Kidney (tissue), 14 donors: Measurements from ENCODE around the gene USP14. TPM values are rescaled to one million over a fixed set of nuclear protein-coding genes. Genes with fewer than 3 reads are reported as not detected.

Experiments
- DNase-seq, 5 donors: peaks; one replicate each; pipeline ENCODE4 v3.0.0-alpha.2; 2013 to 2020
- FAIRE-seq: peaks from 2 replicates; lab custom pipeline; 2012; peaks lifted over from hg19 to GRCh38; lab: Jason Lieb, UNC
- H3K27ac ChIP-seq, 2 donors: one replicate each; pipeline ENCODE4 v1.7.0; 2013; ENCODE audit warnings: low read depth in 2 of 2, low read length in 2 of 2, inconsistent platforms in 1 of 2
- H3K27me3 ChIP-seq: one replicate; pipeline ENCODE4 v1.7.1; 2013; ENCODE audit warnings: low read length, inconsistent platforms; ENCODE audit not compliant: control insufficient read depth, insufficient read depth
- H3K36me3 ChIP-seq, 3 donors: one replicate each; pipeline versions ENCODE4 v1.7.0 to v1.7.1; 2013; ENCODE audit warnings: low read length in 3 of 3, control low read depth in 1 of 3, inconsistent platforms in 1 of 3; ENCODE audit not compliant: insufficient read depth in 3 of 3, control insufficient read depth in 2 of 3
- H3K4me1 ChIP-seq, 3 donors: one replicate each; pipeline versions ENCODE4 v1.7.0 to v1.7.1; 2013; ENCODE audit warnings: low read length in 3 of 3, inconsistent platforms in 1 of 3, low read depth in 1 of 3; ENCODE audit not compliant: control insufficient read depth in 2 of 3, insufficient read depth in 2 of 3
- H3K4me3 ChIP-seq, 3 donors: one replicate each; pipeline versions ENCODE4 v1.7.0 to v1.8.1; 2013; ENCODE audit warnings: low read length in 3 of 3, control low read depth in 1 of 3, inconsistent platforms in 1 of 3
- H3K9ac ChIP-seq, 3 donors: one replicate each; pipeline versions ENCODE4 v1.7.0 to v1.7.1; 2013; ENCODE audit warnings: low read length in 3 of 3, control low read depth in 1 of 3, inconsistent platforms in 1 of 3
- H3K9me3 ChIP-seq, 3 donors: one replicate each; pipeline versions ENCODE4 v1.7.0 to v1.7.1; 2013; ENCODE audit warnings: low read length in 3 of 3, control low read depth in 1 of 3, inconsistent platforms in 1 of 3; ENCODE audit not compliant: control insufficient read depth in 2 of 3, insufficient read depth in 1 of 3
- CTCF ChIP-seq: IDR thresholded peaks from 3 replicates; pipeline ENCODE4 v1.5.1; 2012; ENCODE audit warnings: mild to moderate bottlenecking, moderate library complexity, borderline replicate concordance; ENCODE audit not compliant: insufficient read depth; ENCODE audit errors: extremely low read depth
- intact Hi-C: fragments of 100-400 bp; cut with DNase I; formaldehyde crosslinking; loops from one replicate; pipeline ENCODE4 v1.11.1; 2022
- polyA plus RNA-seq: library from polyadenylated mRNA; stranded (reverse); fragments of 350-450 nt; fragmentation: Illumina TruSeq; extraction: RNeasy Lipid Tissue Mini Kit (QIAGEN cat#74804); gene quantifications from one replicate; pipeline ENCODE4 v1.2.3, GENCODE V29; 2014; ENCODE audit warnings: low read depth, low replicate concordance; ENCODE audit not compliant: insufficient read depth
- total RNA-seq: library from RNA; stranded (reverse); fragmentation: NEBNext Ultra II Directional; extraction: Animal tissue kit (Norgen Biotek cat#: 25700); gene quantifications from one replicate; pipeline ENCODE4 v1.2.1, GENCODE V29; 2021
- donor health status: control.
- donor health status: control.
- donor health status: control.
- donor health status: control.
- donor health status: control.
- donor health status: DM: yes; HTN: yes; CAD: no.
- donor health status: Normal renal cell carcinoma (clear cell type).

Gene USP14
- total and polyA plus RNA-seq, 2 donors from 2014 or later, result 27.1 to 41.9 TPM

DNA sequence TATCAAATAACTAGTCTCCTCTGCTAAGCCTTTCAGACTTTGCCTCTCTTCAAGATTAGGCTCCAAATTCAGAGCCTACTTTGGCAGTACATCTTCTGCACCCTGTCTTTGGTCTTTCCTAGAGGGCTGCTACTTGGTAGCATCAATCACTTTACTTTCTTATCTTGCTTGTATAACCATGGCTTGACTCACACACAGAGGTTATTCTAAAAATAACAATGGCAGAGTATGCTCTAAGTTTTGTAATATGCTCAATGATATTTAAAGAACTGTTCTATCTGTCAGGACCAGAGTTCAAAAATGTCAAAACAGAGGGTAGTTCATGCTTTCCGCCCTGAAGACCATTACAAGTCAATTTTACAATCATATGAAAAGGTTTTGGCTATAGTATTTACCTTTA lies 81.8 kb downstream of the USP14 start:
- Histone ChIP-seq H3K4me1 (no peaks in the 10 kb centered on the region), H3K27me3 (no peaks in the 10 kb centered on the region), H3K27ac (no peak overlapping the region), H3K36me3 (peaks cover 0 to 7% (median 7%) of the 10 kb centered on the region in 3 donors), H3K9ac (no peak overlapping the region), H3K4me3 (no peak overlapping the region), H3K9me3 (no peaks in the 10 kb centered on the region)
- DNase-seq (no peak), FAIRE-seq (no peak)
- TF ChIP-seq CTCF, result no peak
- intact Hi-C loops, result no loop called here

DNA sequence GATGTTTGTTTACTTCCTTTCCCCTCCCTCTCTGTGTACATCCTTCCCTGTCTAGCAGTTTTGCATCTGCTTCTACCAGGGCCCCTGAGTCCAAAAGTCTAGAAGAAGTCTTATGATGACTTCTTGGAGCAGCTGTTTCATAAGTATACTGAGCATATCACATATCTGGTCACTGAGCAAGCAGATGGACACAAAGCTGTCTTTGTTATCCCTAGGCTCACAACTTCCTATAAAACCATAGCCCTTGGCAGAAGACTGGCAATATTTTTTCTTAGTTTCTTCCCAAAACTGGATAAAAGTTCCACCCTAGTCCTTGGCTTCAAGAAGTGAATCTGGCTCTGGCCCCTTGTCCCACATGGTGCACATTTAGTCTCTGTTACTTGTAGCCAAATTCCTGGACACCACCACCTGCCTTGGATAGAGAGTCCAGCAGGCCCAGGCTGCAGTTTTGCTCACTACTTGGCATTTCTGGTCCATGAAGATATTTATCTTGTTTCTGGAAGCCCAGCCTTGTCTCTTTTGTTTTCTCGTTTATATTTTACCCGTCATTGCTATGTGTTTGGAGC lies 87.0 kb downstream of the USP14 start:
- H3K9ac ChIP-seq, result no peak overlapping the region
- no peak for TF ChIP-seq CTCF
- H3K9me3 ChIP-seq, result no peaks in the 10 kb centered on the region
- no peaks in the 10 kb centered on the region for H3K27me3 ChIP-seq
- DNase-seq (no peak), FAIRE-seq (no peak)
- intact Hi-C loops, result no loop called here
- no peak overlapping the region for H3K4me3 ChIP-seq
- H3K36me3 ChIP-seq, result peaks cover 4 to 32% (median 12%) of the 10 kb centered on the region in 3 donors
- no peak overlapping the region for H3K27ac ChIP-seq
- H3K4me1 ChIP-seq, result no peaks in the 10 kb centered on the region

GRCh38 chr18:248053-248452 lies 89.7 kb downstream of the USP14 start:
- H3K36me3 ChIP-seq, result peaks cover 10 to 53% (median 21%) of the 10 kb centered on the region in 3 donors
- H3K27ac ChIP-seq, result no peak overlapping the region
- H3K9ac ChIP-seq, result no peak overlapping the region
- H3K27me3 ChIP-seq, result no peaks in the 10 kb centered on the region
- TF ChIP-seq CTCF, result no peak
- no peak for FAIRE-seq
- no peaks in the 10 kb centered on the region for H3K9me3 ChIP-seq
- no peaks in the 10 kb centered on the region for H3K4me1 ChIP-seq
- DNase-seq, result no peak
- H3K4me3 ChIP-seq, result no peak overlapping the region
- intact Hi-C loops, result no loop called here

- FAIRE-seq (no peak), DNase-seq (no peak)
- H3K27me3 ChIP-seq, result no peaks in the 10 kb centered on the region
- H3K27ac ChIP-seq, result no peak overlapping the region
- intact Hi-C loops, result no loop called here
- no peaks in the 10 kb centered on the region for H3K9me3 ChIP-seq
- no peak overlapping the region for H3K4me3 ChIP-seq
- peaks cover 16 to 50% (median 22%) of the 10 kb centered on the region in 3 donors for H3K36me3 ChIP-seq
- no peaks in the 10 kb centered on the region for H3K4me1 ChIP-seq
- no peak overlapping the region for H3K9ac ChIP-seq
- no peak for TF ChIP-seq CTCF
These were observed 92.3 kb downstream of the USP14 start for GRCh38 chr18:250685-251084.
